Measurements from ENCODE around the gene SMC4. TPM values are rescaled to one million over a fixed set of nuclear protein-coding genes. Genes with fewer than 3 reads are reported as not detected.

Gene SMC4
- total and polyA plus RNA-seq, 2 of the 8 experiments (the other 6 are each of a cell fraction or from before 2014, with no cell fraction given), result 26.6 to 118 TPM

DNA sequence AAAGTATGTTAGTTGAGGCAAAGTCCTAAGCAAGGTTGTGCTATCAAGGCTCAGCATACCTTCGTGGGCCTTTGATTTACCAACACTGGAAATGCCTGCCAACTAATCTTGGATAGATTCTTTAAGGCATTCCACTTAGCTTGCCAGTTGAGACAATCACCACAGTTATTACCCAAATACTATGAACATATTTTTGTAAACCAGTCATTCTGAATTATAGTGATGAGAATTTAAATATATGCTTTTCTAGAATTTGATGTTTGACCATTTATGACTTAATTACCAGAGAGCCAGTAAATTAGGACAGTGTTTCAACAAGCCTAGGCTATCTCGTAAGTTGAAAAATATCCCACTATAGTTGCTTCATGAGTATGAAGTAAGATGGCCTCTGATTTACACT, 34.6 kb downstream of the SMC4 start:
- Histone ChIP-seq H3K4ac (replicated peaks; ENCODE audit: insufficient read length, low read depth, low read length) (no peak overlapping the region), H3K14ac (ENCODE audit: insufficient read length) (no peak overlapping the region), H4K5ac (ENCODE audit: insufficient read length, low read depth, low read length) (no peak overlapping the region), H2BK120ac (replicated peaks; ENCODE audit: low read depth, low read length) (no peak overlapping the region), H4K91ac (replicated peaks; ENCODE audit: insufficient read length, low read length) (no peak overlapping the region), H3K23ac (ENCODE audit: insufficient read length) (no peak overlapping the region), H3K9me3 (ENCODE audit: insufficient read depth in 2 of 2, low read depth in 1 of 2, low read length in 1 of 2) (no peaks in the 10 kb centered on the region), H3K56ac (replicated peaks; ENCODE audit: insufficient read length, low read depth, low read length) (no peak overlapping the region), H2AFZ (ENCODE audit: low read length) (no peak overlapping the region), H2AK5ac (ENCODE audit: low read depth, low read length) (no peak overlapping the region), H2BK20ac (ENCODE audit: low read length) (no peak overlapping the region), H2BK12ac (ENCODE audit: low read depth, low read length) (no peak overlapping the region), H4K8ac (ENCODE audit: extremely low read depth, insufficient read depth, low read length) (no peak overlapping the region), H3K27ac (ENCODE audit: low read depth, low read length) (no peak overlapping the region), H3K4me3 (ENCODE audit: extremely low read depth in 1 of 4, insufficient read depth in 2 of 4, low read depth in 3 of 4, low read length in 4 of 4) (no peak overlapping the region), H3K18ac (ENCODE audit: extremely low read depth, low read length) (no peak overlapping the region), H3K79me1 (ENCODE audit: low read depth, low read length) (no peaks in the 10 kb centered on the region), H3K9ac (replicated peaks in 1 of 4; ENCODE audit: extremely low read depth in 1 of 4, low read depth in 3 of 4, low read length in 3 of 4) (no peak overlapping the region), H3K23me2 (ENCODE audit: low read depth, low read length) (no peaks in the 10 kb centered on the region), H2BK5ac (ENCODE audit: low read depth, low read length) (no peak overlapping the region), H2BK15ac (ENCODE audit: low read length) (no peak overlapping the region), H3K4me2 (ENCODE audit: insufficient read depth in 1 of 2, low read depth in 2 of 2, low read length in 2 of 2) (no peak overlapping the region), H3K4me1 (replicated peaks in 1 of 4; ENCODE audit: control insufficient read depth in 3 of 4, insufficient read depth in 4 of 4, low read length in 3 of 4) (peaks cover 0 to 2% (median 0%) of the 10 kb centered on the region in 4 experiments; a peak in 2 of 7 replicates), H3K36me3 (ENCODE audit: control insufficient read depth in 2 of 4, insufficient read depth in 4 of 4, low read length in 3 of 4) (peaks cover 5 to 95% (median 49%) of the 10 kb centered on the region in 4 experiments), H3K79me2 (ENCODE audit: control insufficient read depth in 1 of 2, insufficient read depth in 2 of 2, low read length in 2 of 2) (peaks cover 0 to 47% of the 10 kb centered on the region in 2 experiments; a peak in 2 of 4 replicates), H3K27me3 (replicated peaks in 1 of 4; ENCODE audit: control insufficient read depth in 3 of 4, extremely low read depth in 1 of 4, insufficient read depth in 3 of 4, low read length in 3 of 4) (no peaks in the 10 kb centered on the region), H4K20me1 (replicated peaks in 1 of 2; ENCODE audit: control insufficient read depth in 1 of 2, insufficient read depth in 2 of 2, low read length in 2 of 2) (peaks cover 0 to 7% of the 10 kb centered on the region in 2 experiments)
- POLR2A ChIA-PET (ENCODE audit: partially characterized antibody), result interaction anchor here (0.6 to 8.6 kb wide), 4 partner anchors 15 to 301 kb away, joined by 3 to 70 read pairs (median 4); partner anchors contain the start of gene TRIM59
- 90% methylated on average over 2 of the region's 2 CpGs; no CpG with 5 or more reads in 1 of the 2 experiments for WGBS, 2 experiments (ENCODE audit: extremely low coverage in 1 of 2, insufficient coverage in 1 of 2, insufficient read length in 1 of 2, insufficient replicate concordance in 2 of 2, low coverage in 1 of 2, low lambda C conversion rate in 2 of 2, missing lambda C conversion rate in 1 of 2)
- DNase-seq (ENCODE audit: low read depth in 1 of 2, low spot score in 2 of 2) (no peak), FAIRE-seq (no peak)
- TF ChIP-seq NRF1 (IDR thresholded peaks at IDR 0.05; ENCODE audit: low read depth, low read length) (no peak), SIRT6 (IDR thresholded peaks at IDR 0.05; ENCODE audit: low read length) (no peak)
- CTCF ChIA-PET (ENCODE audit: partially characterized antibody), result interaction anchor here (1.7 kb wide), 1 partner anchor 24 kb away, joined by 4 read pairs; no protein-coding TSS in a partner anchor
